HepG2 (cell line): ENCODE results near the gene GPR107.

Source experiments
- AGO2 ChIP-seq: fragments of 200-400 bp; formaldehyde crosslinking; optimal IDR thresholded peaks from 2 replicates; pipeline ENCODE3; 2017; ENCODE audit warnings: mild to moderate bottlenecking, low read depth, low read length, moderate library complexity
- BCLAF1 ChIP-seq: fragments of 450-650 bp; IDR thresholded peaks from 2 replicates; pipeline ENCODE4 v1.6.1; 2017; ENCODE audit warnings: mild to moderate bottlenecking
- CTCF ChIP-seq: sonication (generic); formaldehyde crosslinking; IDR thresholded peaks from 2 replicates; pipeline ENCODE4 v1.5.0; 2020; ENCODE audit warnings: mild to moderate bottlenecking, missing genetic modification reagents, moderate library complexity
- MXD4 ChIP-seq: IDR thresholded peaks from 2 replicates; pipeline ENCODE4 v1.6.1; 2016; ENCODE audit warnings: mild to moderate bottlenecking, missing biosample characterization, missing genetic modification reagents
- NFYC ChIP-seq: IDR thresholded peaks from 2 replicates; pipeline ENCODE4 v1.6.1; 2016; ENCODE audit warnings: missing genetic modification reagents, missing compliant biosample characterization
- TGIF2 ChIP-seq: IDR thresholded peaks from 2 replicates; pipeline ENCODE4 v1.6.1; 2016; ENCODE audit warnings: control low read depth, missing compliant biosample characterization
- ZBTB14 ChIP-seq: sonication (generic); formaldehyde crosslinking; IDR thresholded peaks from 2 replicates; pipeline ENCODE4 v1.4.0; 2020; ENCODE audit warnings: missing genetic modification reagents
- ZNF33B ChIP-seq: sonication (generic); formaldehyde crosslinking; IDR thresholded peaks from 2 replicates; pipeline ENCODE4 v1.5.1; 2020; ENCODE audit warnings: mild to moderate bottlenecking, missing genetic modification reagents
- ZNF672 ChIP-seq: sonication (generic); formaldehyde crosslinking; IDR thresholded peaks from 2 replicates; pipeline ENCODE4 v1.8.1; 2022; ENCODE audit warnings: missing genetic modification reagents
- ZUFSP ChIP-seq: sonication (generic); formaldehyde crosslinking; IDR thresholded peaks from 2 replicates; pipeline ENCODE4 v1.9.0; 2021; ENCODE audit warnings: missing genetic modification reagents, mild to moderate bottlenecking, borderline replicate concordance
- ZZZ3 ChIP-seq: sonication (generic); formaldehyde crosslinking; IDR thresholded peaks from 2 replicates; pipeline ENCODE4 v1.4.0; 2020; ENCODE audit warnings: missing genetic modification reagents, mild to moderate bottlenecking, borderline replicate concordance

- TF ChIP-seq ZBTB14 (CRISPR knock-in tag) = no peak
- TF ChIP-seq NFYC (CRISPR knock-in tag) = no peak
- no peak for TF ChIP-seq AGO2
- TF ChIP-seq ZUFSP (CRISPR knock-in tag) = no peak
- TF ChIP-seq BCLAF1 = no peak
- no peak for TF ChIP-seq ZZZ3 (CRISPR knock-in tag)
- no peak for TF ChIP-seq ZNF33B
- no peak for TF ChIP-seq TGIF2
- no peak for TF ChIP-seq ZNF672
- TF ChIP-seq MXD4 (CRISPR knock-in tag) = no peak
- TF ChIP-seq CTCF (CRISPR knock-in tag) = no peak
Measured at GRCh38 chr9:130117376-130117775, 63.7 kb downstream of the GPR107 start.
